CD4-positive, alpha-beta T cell treated with Interleukin-6 at 100 ng/mL for 8 hours (primary cell): Measurements from ENCODE around the gene COA8.
"Not testable (repeated sequence)": the region's sequence is repeated elsewhere in the genome, so short reads cannot be mapped to it uniquely, and the experiment has no call there.

Experiments used
- DNase-seq: peaks from one replicate; pipeline ENCODE4 v3.0.0-alpha.2; 2020; ENCODE audit warnings: mixed read lengths, low spot score

COA8 gene

GRCh38 chr14:103574104-103574503, 11.3 kb downstream of the COA8 start:
- no peak for DNase-seq

GRCh38 chr14:103574707-103575285, 12.0 kb downstream of the COA8 start:
- no peak for DNase-seq

- no peak for DNase-seq
Measured at GRCh38 chr14:103576371-103577024, 13.7 kb downstream of the COA8 start.

- DNase-seq, result no peak
Measured at GRCh38 chr14:103578401-103579075, 15.8 kb downstream of the COA8 start.

- DNase-seq, result no peak
Measured at GRCh38 chr14:103581206-103581605, 18.4 kb downstream of the COA8 start.

- no peak for DNase-seq
Measured at GRCh38 chr14:103581954-103582703, 19.4 kb downstream of the COA8 start.

GRCh38 chr14:103584326-103584915, 21.7 kb downstream of the COA8 start:
- no peak for DNase-seq

- no peak for DNase-seq
Measured at GRCh38 chr14:103593577-103593976, 30.8 kb downstream of the COA8 start.

- no peak for DNase-seq
Measured at GRCh38 chr14:103594265-103594664, 31.5 kb downstream of the COA8 start.

GRCh38 chr14:103597623-103598377, 35.0 kb downstream of the COA8 start:
- no peak for DNase-seq

GRCh38 chr14:103600503-103600902, 37.7 kb downstream of the COA8 start:
- DNase-seq, result no peak

GRCh38 chr14:103604620-103605019, 41.9 kb downstream of the COA8 start:
- DNase-seq, result no peak

GRCh38 chr14:103606963-103607668, 44.4 kb downstream of the COA8 start:
- DNase-seq, result peak; percentile 49

GRCh38 chr14:103607822-103608221, 45.1 kb downstream of the COA8 start:
- DNase-seq, result no peak

GRCh38 chr14:103609081-103609480, 46.3 kb downstream of the COA8 start:
- DNase-seq, result not testable (repeated sequence)

- DNase-seq, result no peak
Measured at GRCh38 chr14:103611215-103611614, 48.5 kb downstream of the COA8 start.

- DNase-seq, result no peak
Measured at GRCh38 chr14:103613517-103613916, 50.8 kb downstream of the COA8 start.

GRCh38 chr14:103616635-103617300, 54.0 kb downstream of the COA8 start:
- no peak for DNase-seq

- no peak for DNase-seq
Measured at GRCh38 chr14:103619057-103619456, 56.3 kb downstream of the COA8 start.

GRCh38 chr14:103621860-103622259, 59.1 kb downstream of the COA8 start:
- DNase-seq, result no peak
